GM12878 (cell line): ENCODE measurements around the gene THADA. TPM values are rescaled to one million over a fixed set of nuclear protein-coding genes. Genes with fewer than 3 reads are reported as not detected.

Source experiments
- ATAC-seq: fragments of 200-7000 bp; cut with Tn5 transposase; 3 replicates; pipeline ENCODE4 v1.9.1; 2020; ENCODE audit warnings: mild to moderate bottlenecking, moderate library complexity
- BruUV-seq: library from RNA; stranded (reverse); fragments of 400-500 nt; replicated peaks from 2 replicates; lab custom pipeline; 2021; lab: Mats Ljungman, UMichigan
- CTCF ChIA-PET: fragments of 300-600 bp; sonication (Branson Sonifier 250); formaldehyde crosslinking; extraction: SDS; loops from one replicate; lab custom pipeline; 2021; ENCODE audit warnings: inconsistent platforms; lab: Yijun Ruan, JAX
- POLR2A ChIA-PET: fragments of 350-600 bp; formaldehyde crosslinking; extraction: SDS; loops from one replicate; lab custom pipeline; 2021; ENCODE audit warnings: inconsistent platforms; lab: Charles Lee
- RAD21 ChIA-PET: fragments of 300-600 bp; sonication (Branson Sonifier 250); formaldehyde crosslinking; loops from one replicate; lab custom pipeline; 2023; ENCODE audit warnings: antibody characterized with exemption; ENCODE audit not compliant: unreplicated experiment; lab: Charles Lee
- SMC1A ChIA-PET: fragments of 300-600 bp; sonication (Branson Sonifier 250); formaldehyde crosslinking; loops from one replicate; lab custom pipeline; 2023; ENCODE audit not compliant: unreplicated experiment, uncharacterized antibody; lab: Charles Lee
- DNase-seq: peaks from one replicate; pipeline ENCODE4 v3.0.0-alpha.2; 2011; ENCODE audit warnings: low read depth, low spot score
- FAIRE-seq: peaks from 3 replicates; lab custom pipeline; 2011; peaks lifted over from hg19 to GRCh38; lab: Jason Lieb, UNC
- H2AFZ ChIP-seq: 2 replicates; pipeline ENCODE4 v1.6.0; 2011; ENCODE audit warnings: low read depth, low read length, control low read depth; ENCODE audit not compliant: control insufficient read depth
- H3K27ac ChIP-seq: 2 replicates; pipeline ENCODE4 v1.5.1; 2011; ENCODE audit warnings: control low read depth; ENCODE audit not compliant: control insufficient read depth, insufficient read depth
- H3K27me3 ChIP-seq, 2 experiments: replicated peaks in 1 of 2; 2 replicates each; pipeline versions ENCODE4 v1.6.0 to v1.6.1; 2011; ENCODE audit warnings: low read length in 1 of 2; ENCODE audit not compliant: control insufficient read depth in 2 of 2, insufficient read depth in 2 of 2
- H3K36me3 ChIP-seq, 2 experiments: 2 replicates each; pipeline ENCODE4 v1.5.1; 2011; ENCODE audit warnings: low read length in 1 of 2; ENCODE audit not compliant: control insufficient read depth in 2 of 2, insufficient read depth in 2 of 2
- H3K4me1 ChIP-seq: 2 replicates; pipeline ENCODE4 v1.6.1; 2011; ENCODE audit warnings: mild to moderate bottlenecking, low read length, moderate library complexity, mixed read lengths; ENCODE audit not compliant: control insufficient read depth, insufficient read depth
- H3K4me2 ChIP-seq: 2 replicates; pipeline ENCODE4 v1.6.0; 2011; ENCODE audit warnings: control low read depth; ENCODE audit not compliant: control insufficient read depth, insufficient read depth
- H3K4me3 ChIP-seq: fragments of 200-600 bp; sonication (generic); 2 replicates; pipeline ENCODE4 v1.5.1; 2016
- H3K79me2 ChIP-seq: 2 replicates; pipeline ENCODE4 v1.6.0; 2011; ENCODE audit warnings: low read length; ENCODE audit not compliant: control insufficient read depth, insufficient read depth
- H3K9ac ChIP-seq: 2 replicates; pipeline ENCODE4 v1.8.0; 2011; ENCODE audit warnings: low read length, control low read depth, mixed read lengths; ENCODE audit not compliant: control insufficient read depth, insufficient read depth
- H3K9me3 ChIP-seq: replicated peaks from 3 replicates; pipeline ENCODE4 v1.5.1; 2011; ENCODE audit warnings: mild to moderate bottlenecking, low read length; ENCODE audit not compliant: control insufficient read depth, insufficient read depth
- H4K20me1 ChIP-seq: 2 replicates; pipeline ENCODE4 v1.6.0; 2011; ENCODE audit not compliant: control insufficient read depth, insufficient read depth
- BMI1 ChIP-seq: fragments of 450-650 bp; IDR thresholded peaks from 2 replicates; pipeline ENCODE4 v1.6.1; 2016; ENCODE audit warnings: mild to moderate bottlenecking, moderate library complexity, borderline replicate concordance
- BRCA1 ChIP-seq: IDR thresholded peaks from 2 replicates; pipeline ENCODE4 v1.6.1; 2011; ENCODE audit warnings: low read depth, low read length, improper control_type of control experiment
- CHD2 ChIP-seq: IDR thresholded peaks from 2 replicates; pipeline ENCODE4 v1.6.1; 2011; ENCODE audit warnings: low read depth, low read length, improper control_type of control experiment, borderline replicate concordance
- CHD4 ChIP-seq: fragments of 200-600 bp; sonication (generic); IDR thresholded peaks from 2 replicates; pipeline ENCODE4 v1.6.1; 2016; ENCODE audit warnings: mild to moderate bottlenecking
- CREB1 ChIP-seq: IDR thresholded peaks from 2 replicates; pipeline ENCODE4 v1.6.1; 2012; ENCODE audit warnings: low read depth, mild to moderate bottlenecking, inconsistent platforms
- EGR1 ChIP-seq, 2 experiments: IDR thresholded peaks; 1 replicate in 1 of 2; 2 replicates in 1 of 2; pipeline ENCODE4 v1.6.1; 2011 to 2012; ENCODE audit warnings: low read depth in 2 of 2, low read length in 2 of 2, borderline replicate concordance in 1 of 2, mild to moderate bottlenecking in 1 of 2, moderate library complexity in 1 of 2
- ESRRA ChIP-seq: IDR thresholded peaks from 2 replicates; pipeline ENCODE4 v1.6.1; 2012; ENCODE audit warnings: mild to moderate bottlenecking, low read length, improper control_type of control experiment
- GABPA ChIP-seq: IDR thresholded peaks from 2 replicates; pipeline ENCODE4 v1.6.1; 2014; ENCODE audit warnings: antibody characterized with exemption, low read depth, mild to moderate bottlenecking, inconsistent platforms
- HCFC1 ChIP-seq: fragments of 150-350 bp; IDR thresholded peaks from 2 replicates; pipeline ENCODE4 v1.6.1; 2014; ENCODE audit warnings: low read length
- HDAC6 ChIP-seq: fragments of 200-600 bp; sonication (generic); IDR thresholded peaks from one replicate; pipeline ENCODE4 v1.8.0; 2017; ENCODE audit warnings: antibody characterized with exemption; ENCODE audit not compliant: unreplicated experiment
- NR2F1 ChIP-seq: fragments of 450-650 bp; conservative IDR thresholded peaks from 2 replicates; pipeline ENCODE4 v1.6.1; 2017; ENCODE audit warnings: mild to moderate bottlenecking
- POU2F2 ChIP-seq: IDR thresholded peaks from 3 replicates; pipeline ENCODE4 v1.6.1; 2011; ENCODE audit warnings: low read depth, mild to moderate bottlenecking, low read length, borderline replicate concordance
- RAD51 ChIP-seq: fragments of 450-650 bp; IDR thresholded peaks from 2 replicates; pipeline ENCODE4 v1.6.1; 2016; ENCODE audit warnings: moderate library complexity, mild to moderate bottlenecking, inconsistent platforms
- SIN3A ChIP-seq: IDR thresholded peaks from 2 replicates; pipeline ENCODE4 v1.6.1; 2012; ENCODE audit warnings: low read depth, low read length, improper control_type of control experiment
- SIX5 ChIP-seq: IDR thresholded peaks from 2 replicates; pipeline ENCODE4 v1.6.1; 2011; ENCODE audit warnings: mild to moderate bottlenecking, low read depth, low read length, moderate library complexity; ENCODE audit not compliant: severe bottlenecking
- SMAD5 ChIP-seq: IDR thresholded peaks from 2 replicates; pipeline ENCODE4 v1.6.1; 2016; ENCODE audit warnings: antibody characterized with exemption, low read depth
- WGBS: methylation state at CpG from one replicate; pipeline ENCODE4 v1.1.6; 2016; ENCODE audit warnings: low lambda C conversion rate; ENCODE audit not compliant: insufficient replicate concordance, insufficient coverage; ENCODE audit errors: missing lambda C conversion rate; 5-methylcytosine and 5-hydroxymethylcytosine counted together
- in situ Hi-C: fragments of 300-500 bp; cut with MboI; formaldehyde crosslinking; loops from 9 replicates; pipeline ENCODE4 v1.14.3; 2018; ENCODE audit warnings: mixed read lengths
- intact Hi-C: fragments of 100-400 bp; cut with micrococcal nuclease; formaldehyde crosslinking; loops from one replicate; pipeline ENCODE4 v1.14.2; 2022; ENCODE audit not compliant: unreplicated experiment
- polyA plus RNA-seq, 11 experiments: library from polyadenylated mRNA; depleted of rRNA in 4 of 11; unstranded in 6 of 11; stranded (reverse) in 5 of 11; fragments of >200 nt; fragmentation: Nextera tagmentation in 4 of 11; fragmentation: Illumina TruSeq in 1 of 11; extraction: Ambion mirVana in 4 of 11; extraction: Trizol in 1 of 11; gene quantifications; 1 replicate in 1 of 11; 2 replicates in 10 of 11; pipeline versions ENCODE4 v1.2.1 to v1.2.3, GENCODE V29; 2011 to 2016; ENCODE audit warnings: inconsistent platforms in 2 of 11, missing spikeins in 2 of 11, low read depth in 1 of 11
- total RNA-seq, 4 experiments: library from RNA; depleted of rRNA in 3 of 4; stranded (reverse); fragments of >200 nt in 3 of 4; fragmentation: Illumina TruSeq in 1 of 4; extraction: Trizol in 1 of 4; gene quantifications; 2 replicates each; pipeline versions ENCODE4 v1.2.1 to v1.2.3, GENCODE V29; 2013 to 2021
- TF ChIP-seq, protein P1 (sequence below): fragments of 450-650 bp; IDR thresholded peaks from 2 replicates; pipeline ENCODE4 v1.6.1; 2017; ENCODE audit warnings: low read depth, mild to moderate bottlenecking, moderate library complexity
- TF ChIP-seq, protein P2 (sequence below): fragments of 450-650 bp; IDR thresholded peaks from 2 replicates; pipeline ENCODE4 v1.6.1; 2016; ENCODE audit warnings: mild to moderate bottlenecking
- TF ChIP-seq, protein P3 (sequence below): IDR thresholded peaks from 2 replicates; pipeline ENCODE4 v1.6.1; 2011; ENCODE audit warnings: borderline replicate concordance, low read depth, mild to moderate bottlenecking, moderate library complexity, low read length; ENCODE audit not compliant: insufficient read depth, poor library complexity, severe bottlenecking

THADA gene
- total and polyA plus RNA-seq, 10 of the 15 experiments (the other 5 are each of a cell fraction or from before 2014, with no cell fraction given) = 14.6 to 33.2 (median 23.2) TPM

DNA sequence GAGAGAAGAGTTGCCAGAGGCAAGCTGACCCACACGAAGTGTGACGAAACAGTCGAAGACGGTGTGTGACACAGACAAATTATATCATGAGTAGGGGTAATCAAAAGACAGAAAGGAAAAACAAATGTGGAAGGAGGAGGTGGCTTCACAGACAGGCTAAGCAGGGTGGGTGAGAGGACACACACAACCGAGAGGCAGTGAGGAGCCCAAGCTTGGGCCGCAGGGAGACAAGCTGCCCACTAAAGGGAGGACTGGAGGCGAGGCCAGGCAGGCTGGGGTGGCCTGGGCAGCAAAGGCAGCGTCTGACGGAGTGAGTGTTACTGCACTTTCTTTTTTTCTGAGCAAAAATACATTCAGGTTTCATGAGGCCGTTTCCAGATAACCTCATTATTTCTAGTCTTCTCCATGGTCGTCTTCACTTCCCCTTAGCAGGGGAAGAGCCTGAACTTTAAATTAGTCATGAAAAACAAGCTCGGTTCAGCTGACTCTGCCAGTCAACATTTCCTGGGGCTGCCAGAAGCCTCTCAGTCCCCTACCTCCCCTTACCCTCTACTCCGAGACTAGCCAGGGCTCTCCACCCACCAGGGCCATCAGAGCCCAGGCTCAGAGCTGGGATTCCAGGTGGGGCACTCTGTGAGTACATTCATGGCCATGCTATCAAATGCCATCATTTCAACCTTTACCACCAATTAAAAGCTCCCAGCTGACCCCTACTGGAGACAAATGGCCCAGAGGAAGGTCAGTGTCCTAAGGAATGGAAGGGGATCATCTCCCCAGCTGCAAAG is 355.7 kb downstream of the THADA start:
- H2AFZ ChIP-seq = peak overlapping the region; percentile 66
- peak; percentile 71 for FAIRE-seq
- H3K27ac ChIP-seq = peak overlapping the region; percentile 70
- H4K20me1 ChIP-seq = no peaks in the 10 kb centered on the region
- intact Hi-C loops (no loop called here), in situ Hi-C loops (no loop called here)
- ATAC-seq = peak; percentile 76
- ChIA-PET CTCF (interaction anchor here (0.6 to 6.4 kb wide), 13 partner anchors 10 to 320 kb away, joined by 3 to 43 read pairs (median 3); no protein-coding TSS in a partner anchor), SMC1A (interaction anchor here (0.6 to 3.9 kb wide), 15 partner anchors 11 to 295 kb away, joined by 3 to 29 read pairs (median 4); no protein-coding TSS in a partner anchor), POLR2A (interaction anchor here (0.5 to 1.0 kb wide), 4 partner anchors 16 to 141 kb away, joined by 3 to 4 read pairs (median 4); no protein-coding TSS in a partner anchor), RAD21 (interaction anchor here (0.7 to 3.2 kb wide), 15 partner anchors 11 to 381 kb away, joined by 3 to 19 read pairs (median 3); partner anchors contain the start of gene ZFP36L2)
- DNase-seq = no peak
- 54% methylated on average over 13 of the region's 13 CpGs for WGBS
- peak overlapping the region; percentile 51 for H3K9ac ChIP-seq
- H3K9me3 ChIP-seq = no peaks in the 10 kb centered on the region
- H3K27me3 ChIP-seq = no peaks in the 10 kb centered on the region
- no TSS peak for BruUV-seq
- H3K4me1 ChIP-seq = peaks cover 17% of the 10 kb centered on the region
- no peaks in the 10 kb centered on the region; a peak in 2 of 4 replicates for H3K36me3 ChIP-seq
- no peak overlapping the region for H3K4me3 ChIP-seq
- peak overlapping the region; percentile 71 for H3K4me2 ChIP-seq
- no peaks in the 10 kb centered on the region for H3K79me2 ChIP-seq
- TF ChIP-seq CHD4 = no peak
- TF ChIP-seq SIN3A = no peak
- no peak for TF ChIP-seq BRCA1
- no peak for TF ChIP-seq HDAC6
- TF ChIP-seq HCFC1 = no peak
- no peak for TF ChIP-seq GABPA
- TF ChIP-seq, protein P1, sequence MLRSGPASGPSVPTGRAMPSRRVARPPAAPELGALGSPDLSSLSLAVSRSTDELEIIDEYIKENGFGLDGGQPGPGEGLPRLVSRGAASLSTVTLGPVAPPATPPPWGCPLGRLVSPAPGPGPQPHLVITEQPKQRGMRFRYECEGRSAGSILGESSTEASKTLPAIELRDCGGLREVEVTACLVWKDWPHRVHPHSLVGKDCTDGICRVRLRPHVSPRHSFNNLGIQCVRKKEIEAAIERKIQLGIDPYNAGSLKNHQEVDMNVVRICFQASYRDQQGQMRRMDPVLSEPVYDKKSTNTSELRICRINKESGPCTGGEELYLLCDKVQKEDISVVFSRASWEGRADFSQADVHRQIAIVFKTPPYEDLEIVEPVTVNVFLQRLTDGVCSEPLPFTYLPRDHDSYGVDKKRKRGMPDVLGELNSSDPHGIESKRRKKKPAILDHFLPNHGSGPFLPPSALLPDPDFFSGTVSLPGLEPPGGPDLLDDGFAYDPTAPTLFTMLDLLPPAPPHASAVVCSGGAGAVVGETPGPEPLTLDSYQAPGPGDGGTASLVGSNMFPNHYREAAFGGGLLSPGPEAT = 0 out of 2 replicates have a peak, but pooled peaks have one; percentile 42
- no peak for TF ChIP-seq EGR1 (IDR thresholded peaks at IDR 0.05; ENCODE audit: borderline replicate concordance in 1 of 2, low read depth in 2 of 2, low read length in 2 of 2)
- TF ChIP-seq POU2F2 = no peak
- TF ChIP-seq, protein P2, sequence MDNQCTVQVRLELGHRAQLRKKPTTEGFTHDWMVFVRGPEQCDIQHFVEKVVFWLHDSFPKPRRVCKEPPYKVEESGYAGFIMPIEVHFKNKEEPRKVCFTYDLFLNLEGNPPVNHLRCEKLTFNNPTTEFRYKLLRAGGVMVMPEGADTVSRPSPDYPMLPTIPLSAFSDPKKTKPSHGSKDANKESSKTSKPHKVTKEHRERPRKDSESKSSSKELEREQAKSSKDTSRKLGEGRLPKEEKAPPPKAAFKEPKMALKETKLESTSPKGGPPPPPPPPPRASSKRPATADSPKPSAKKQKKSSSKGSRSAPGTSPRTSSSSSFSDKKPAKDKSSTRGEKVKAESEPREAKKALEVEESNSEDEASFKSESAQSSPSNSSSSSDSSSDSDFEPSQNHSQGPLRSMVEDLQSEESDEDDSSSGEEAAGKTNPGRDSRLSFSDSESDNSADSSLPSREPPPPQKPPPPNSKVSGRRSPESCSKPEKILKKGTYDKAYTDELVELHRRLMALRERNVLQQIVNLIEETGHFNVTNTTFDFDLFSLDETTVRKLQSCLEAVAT = peak; percentile 60; the same call in 1 of the 2 replicates
- TF ChIP-seq, protein P3, sequence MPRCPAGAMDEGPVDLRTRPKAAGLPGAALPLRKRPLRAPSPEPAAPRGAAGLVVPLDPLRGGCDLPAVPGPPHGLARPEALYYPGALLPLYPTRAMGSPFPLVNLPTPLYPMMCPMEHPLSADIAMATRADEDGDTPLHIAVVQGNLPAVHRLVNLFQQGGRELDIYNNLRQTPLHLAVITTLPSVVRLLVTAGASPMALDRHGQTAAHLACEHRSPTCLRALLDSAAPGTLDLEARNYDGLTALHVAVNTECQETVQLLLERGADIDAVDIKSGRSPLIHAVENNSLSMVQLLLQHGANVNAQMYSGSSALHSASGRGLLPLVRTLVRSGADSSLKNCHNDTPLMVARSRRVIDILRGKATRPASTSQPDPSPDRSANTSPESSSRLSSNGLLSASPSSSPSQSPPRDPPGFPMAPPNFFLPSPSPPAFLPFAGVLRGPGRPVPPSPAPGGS = no peak
- no peak for TF ChIP-seq RAD51
- TF ChIP-seq ESRRA = no peak
- TF ChIP-seq CREB1 = no peak
- TF ChIP-seq CHD2 = no peak
- TF ChIP-seq SMAD5 = no peak
- TF ChIP-seq SIX5 = no peak
- no peak for TF ChIP-seq NR2F1
- TF ChIP-seq BMI1 = no peak
